HG02938 (cell line): ENCODE results near the gene CDIPT.

ENCODE experiments used
- ATAC-seq: cut with Tn5 transposase; IDR thresholded peaks from one replicate; pipeline ENCODE4 v1.9.1; 2021; ENCODE audit warnings: mild to moderate bottlenecking, moderate library complexity; ENCODE audit not compliant: unreplicated experiment

CDIPT gene

GRCh38 chr16:29811896-29812665, 50.9 kb downstream of the CDIPT start, which contains the start of gene PRRT2:
PRRT2 (plus strand) TSS chr16:29812193; CDS start chr16:29813055, 862 bp downstream.
- ATAC-seq: no peak

GRCh38 chr16:29811170-29811895, 51.7 kb downstream of the CDIPT start:
- no peak for ATAC-seq

DNA sequence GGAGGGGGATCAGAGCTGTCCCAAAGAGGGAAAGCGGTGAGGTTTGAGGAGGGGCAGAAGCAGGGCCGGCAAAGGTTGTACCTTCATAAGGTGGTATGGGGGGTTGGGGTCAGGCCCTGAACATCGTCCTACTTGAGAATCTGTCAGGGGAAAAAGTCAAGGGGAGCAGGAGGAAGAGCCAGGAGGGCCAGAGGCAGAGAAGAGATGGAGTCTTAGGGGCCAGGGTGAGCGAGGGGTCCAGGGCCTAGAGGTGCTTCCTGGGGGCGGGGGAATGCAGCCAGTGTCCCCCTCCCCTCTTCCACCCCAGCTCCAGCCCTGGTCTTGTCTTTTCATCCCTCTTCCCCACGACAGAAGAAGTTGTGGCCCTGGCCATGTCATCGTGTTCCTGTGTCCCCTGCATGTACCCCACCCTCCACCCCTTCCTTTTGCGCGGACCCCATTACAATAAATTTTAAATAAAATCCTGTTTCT, 52.3 kb downstream of the CDIPT start:
- ATAC-seq: no peak

DNA sequence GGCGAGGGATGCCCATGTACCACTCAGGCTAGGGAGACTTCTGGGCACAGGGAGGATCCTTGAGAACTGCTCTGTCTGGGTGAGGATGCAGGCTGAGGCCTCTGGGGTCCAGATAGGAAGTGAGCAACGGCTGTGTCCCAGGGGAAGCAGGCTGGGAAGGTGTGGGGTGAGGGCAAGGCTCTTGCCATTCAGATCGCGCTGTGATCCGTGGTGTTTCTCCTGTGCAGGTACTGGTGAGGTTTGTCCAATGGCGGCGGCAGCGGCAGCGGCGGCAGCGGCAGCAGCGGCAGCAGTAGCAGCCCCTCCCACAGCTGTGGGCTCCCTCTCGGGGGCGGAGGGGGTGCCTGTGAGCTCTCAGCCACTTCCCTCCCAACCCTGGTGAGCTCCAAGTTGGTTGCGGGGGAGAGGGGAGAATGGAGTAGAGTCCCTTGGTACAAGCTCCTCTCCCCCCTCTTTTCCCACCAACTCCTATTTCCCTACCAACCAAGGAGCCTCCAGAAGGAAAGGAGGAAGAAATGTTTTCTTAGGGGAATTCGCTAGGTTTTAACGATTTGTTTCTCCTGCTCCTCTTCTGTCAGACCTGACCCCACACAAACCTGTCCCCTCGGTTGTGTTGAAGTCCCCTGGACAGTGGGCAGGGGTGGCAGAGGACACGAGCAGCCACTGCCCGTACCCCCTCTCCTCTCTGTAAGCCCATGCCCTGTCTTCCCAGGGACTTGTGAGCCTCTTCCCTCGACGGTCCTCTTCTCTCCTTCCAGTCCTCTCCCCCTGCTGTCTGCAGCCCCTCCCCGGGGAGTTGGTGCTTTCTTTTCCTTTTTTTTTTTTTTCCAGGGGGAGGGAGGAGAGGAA, 53.0 kb downstream of the CDIPT start:
- ATAC-seq: no peak

DNA sequence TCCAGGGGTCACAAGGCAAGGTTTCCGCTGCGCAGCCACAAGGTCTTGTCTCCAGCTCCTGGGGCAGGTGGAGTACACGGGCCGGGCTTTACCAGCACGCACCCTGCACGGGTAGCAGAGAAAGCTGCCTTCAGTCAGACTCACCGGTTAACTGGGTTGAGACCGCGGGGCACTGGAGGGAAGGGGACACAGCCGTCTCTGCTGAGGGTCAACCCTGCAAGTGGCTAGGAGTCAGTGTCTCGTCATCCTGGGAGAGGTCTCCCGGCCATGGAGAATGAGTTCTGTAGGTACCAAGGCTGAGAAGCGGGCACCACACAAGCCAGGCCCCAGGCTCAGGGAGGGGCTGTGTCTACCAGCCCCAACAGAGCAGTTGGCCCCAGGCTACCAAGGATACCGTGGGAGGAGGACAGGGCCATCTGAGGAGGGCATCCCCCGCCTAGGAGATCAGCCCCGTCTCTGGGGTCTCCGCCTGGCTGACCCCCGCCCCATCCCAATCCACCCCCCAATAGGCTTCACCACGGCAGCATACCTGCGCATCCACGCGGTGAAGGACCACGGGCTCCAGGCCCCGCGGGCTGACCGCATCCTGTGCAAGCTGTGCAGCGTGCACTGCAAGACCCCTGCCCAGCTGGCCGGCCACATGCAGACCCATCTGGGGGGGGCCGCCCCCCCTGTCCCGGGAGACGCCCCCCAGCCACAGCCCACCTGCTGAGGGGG, 53.8 kb downstream of the CDIPT start:
- ATAC-seq: no peak
